Measurements from ENCODE around the gene UNC119B.

UNC119B gene

GRCh38 chr12:120712610-120713009 is 2.4 kb downstream of the UNC119B start:
- POLR2A ChIA-PET (ENCODE audit: low non-redundant PET): no interaction called here

GRCh38 chr12:120713861-120714482 is 3.7 kb downstream of the UNC119B start:
- H3K27ac ChIP-seq: no peak overlapping the region
- ChIA-PET CTCF (interaction anchor here (0.6 to 1.0 kb wide), 2 partner anchors 26 to 67 kb away, joined by 3 read pairs; no protein-coding TSS in a partner anchor), POLR2A (ENCODE audit: low non-redundant PET) (no interaction called here)
- peak; percentile 84 for TF ChIP-seq CTCF (conservative IDR thresholded peaks at IDR 0.05; ENCODE audit: low read depth)
- DNase-seq (ENCODE audit: low spot score): peak; percentile 69

More at GRCh38 chr12:120712610-120713009, 2.4 kb downstream of the UNC119B start:
- TF ChIP-seq CTCF (conservative IDR thresholded peaks at IDR 0.05; ENCODE audit: low read depth): no peak
- CTCF ChIA-PET: interaction anchor here (0.6 kb wide), 1 partner anchor 1401 kb away, joined by 5 read pairs; no protein-coding TSS in a partner anchor
- no peak for DNase-seq (ENCODE audit: low spot score)
- H3K27ac ChIP-seq: no peak overlapping the region

GRCh38 chr12:120718055-120718454 is 7.8 kb downstream of the UNC119B start:
- no peak overlapping the region for H3K27ac ChIP-seq
- no peak for TF ChIP-seq CTCF (conservative IDR thresholded peaks at IDR 0.05; ENCODE audit: low read depth)
- ChIA-PET POLR2A (ENCODE audit: low non-redundant PET) (no interaction called here), CTCF (no interaction called here)
- no peak for DNase-seq (ENCODE audit: low spot score)

- no peak overlapping the region for H3K27ac ChIP-seq
- DNase-seq (ENCODE audit: low spot score): no peak
- POLR2A ChIA-PET (ENCODE audit: low non-redundant PET): no interaction called here
- no peak for TF ChIP-seq CTCF (conservative IDR thresholded peaks at IDR 0.05; ENCODE audit: low read depth)
- CTCF ChIA-PET: interaction anchor here (0.6 kb wide), 1 partner anchor 16 kb away, joined by 3 read pairs; no protein-coding TSS in a partner anchor
These were observed 8.8 kb downstream of the UNC119B start for GRCh38 chr12:120719072-120719471.

GRCh38 chr12:120719496-120720233 is 9.4 kb downstream of the UNC119B start:
- ChIA-PET POLR2A (ENCODE audit: low non-redundant PET) (no interaction called here), CTCF (interaction anchor here (0.6 kb wide), 1 partner anchor 16 kb away, joined by 3 read pairs; no protein-coding TSS in a partner anchor)
- H3K27ac ChIP-seq: peak overlapping the region; percentile 46; the same call in 1 of the 2 replicates

More at GRCh38 chr12:120719496-120720233, 9.4 kb downstream of the UNC119B start:
- no peak for TF ChIP-seq CTCF (conservative IDR thresholded peaks at IDR 0.05; ENCODE audit: low read depth)
- DNase-seq (ENCODE audit: low spot score): no peak

Measured in RWPE1 (cell line).